Trophoblast cell (in vitro differentiated cells and primary cell): ENCODE results near the gene INHA.

ENCODE experiments used
- DNase-seq, 2 donors: peaks; one replicate each; pipeline ENCODE4 v3.0.0-alpha.2; 2016
- H2AFZ ChIP-seq: 2 replicates; pipeline ENCODE4 v1.6.1; 2013; ENCODE audit warnings: low read length, moderate library complexity, mild to moderate bottlenecking; ENCODE audit not compliant: insufficient read depth, poor library complexity
- H2AK5ac ChIP-seq: 2 replicates; pipeline ENCODE4 v1.6.1; 2013; ENCODE audit warnings: mild to moderate bottlenecking, low read length
- H2BK120ac ChIP-seq: 2 replicates; pipeline ENCODE4 v1.6.1; 2013; ENCODE audit warnings: low read length, mild to moderate bottlenecking, moderate library complexity; ENCODE audit not compliant: insufficient read depth, poor library complexity
- H2BK12ac ChIP-seq: 2 replicates; pipeline ENCODE4 v1.6.1; 2013; ENCODE audit warnings: mild to moderate bottlenecking, low read length, moderate library complexity
- H2BK5ac ChIP-seq: 2 replicates; pipeline ENCODE4 v1.6.1; 2013; ENCODE audit warnings: low read length, low read depth, moderate library complexity, mild to moderate bottlenecking; ENCODE audit not compliant: poor library complexity
- H3K14ac ChIP-seq: 2 replicates; pipeline ENCODE4 v1.6.1; 2013; ENCODE audit warnings: mild to moderate bottlenecking, low read length
- H3K18ac ChIP-seq: 2 replicates; pipeline ENCODE4 v1.6.1; 2013; ENCODE audit warnings: mild to moderate bottlenecking, low read length
- H3K23ac ChIP-seq: 2 replicates; pipeline ENCODE4 v1.6.1; 2013; ENCODE audit warnings: low read length
- H3K27ac ChIP-seq: 2 replicates; pipeline ENCODE4 v1.5.1; 2013; ENCODE audit warnings: low read depth, mild to moderate bottlenecking, inconsistent platforms, low read length, moderate library complexity
- H3K27me3 ChIP-seq: 2 replicates; pipeline ENCODE4 v1.6.1; 2013; ENCODE audit warnings: inconsistent platforms, mild to moderate bottlenecking, low read length, moderate library complexity; ENCODE audit not compliant: insufficient read depth
- H3K36me3 ChIP-seq, 2 experiments: 1 replicate in 1 of 2; 2 replicates in 1 of 2; pipeline ENCODE4 v1.6.1; 2013; ENCODE audit warnings: low read length in 2 of 2, mild to moderate bottlenecking in 2 of 2, moderate library complexity in 1 of 2; ENCODE audit not compliant: insufficient read depth in 2 of 2, control insufficient read depth in 1 of 2
- H3K4ac ChIP-seq: 2 replicates; pipeline ENCODE4 v1.6.1; 2013; ENCODE audit warnings: low read depth, mild to moderate bottlenecking, low read length, moderate library complexity
- H3K4me1 ChIP-seq, 2 experiments: 1 replicate in 1 of 2; 2 replicates in 1 of 2; pipeline ENCODE4 v1.6.1; 2013; ENCODE audit warnings: low read length in 2 of 2, mild to moderate bottlenecking in 2 of 2, moderate library complexity in 1 of 2; ENCODE audit not compliant: insufficient read depth in 2 of 2, control insufficient read depth in 1 of 2
- H3K4me2 ChIP-seq: 2 replicates; pipeline ENCODE4 v1.6.1; 2013; ENCODE audit warnings: inconsistent platforms, mild to moderate bottlenecking, low read length, moderate library complexity
- H3K4me3 ChIP-seq: 2 replicates; pipeline ENCODE4 v1.5.1; 2013; ENCODE audit warnings: mild to moderate bottlenecking, low read depth, low read length, inconsistent platforms
- H3K79me1 ChIP-seq: one replicate; pipeline ENCODE4 v1.6.1; 2013; ENCODE audit warnings: low read length
- H3K79me2 ChIP-seq: 2 replicates; pipeline ENCODE4 v1.6.1; 2013; ENCODE audit warnings: low read length, mild to moderate bottlenecking; ENCODE audit not compliant: control insufficient read depth, insufficient read depth, poor library complexity
- H3K9ac ChIP-seq: 2 replicates; pipeline ENCODE4 v1.6.1; 2013; ENCODE audit warnings: mild to moderate bottlenecking, low read length
- H3K9me3 ChIP-seq: 2 replicates; pipeline ENCODE4 v1.6.1; 2013; ENCODE audit warnings: low read depth, mild to moderate bottlenecking, control low read depth, inconsistent platforms, low read length; ENCODE audit not compliant: insufficient read depth
- H4K12ac ChIP-seq: 2 replicates; pipeline ENCODE4 v1.6.1; 2013; ENCODE audit warnings: low read depth, mild to moderate bottlenecking, low read length, moderate library complexity
- H4K8ac ChIP-seq: 2 replicates; pipeline ENCODE4 v1.6.1; 2013; ENCODE audit warnings: low read depth, mild to moderate bottlenecking, low read length, moderate library complexity
- H4K91ac ChIP-seq: one replicate; pipeline ENCODE4 v1.6.1; 2013; ENCODE audit warnings: low read depth, mild to moderate bottlenecking, low read length, moderate library complexity
- WGBS: extraction: QIAGEN DNeasy Blood & Tissue Kit; methylation state at CpG from one replicate; pipeline ENCODE4 v1.1.7; 2013; ENCODE audit warnings: missing lambda C conversion rate; ENCODE audit not compliant: insufficient read length, insufficient coverage; ENCODE audit errors: extremely low coverage; 5-methylcytosine and 5-hydroxymethylcytosine counted together

Gene INHA

DNA sequence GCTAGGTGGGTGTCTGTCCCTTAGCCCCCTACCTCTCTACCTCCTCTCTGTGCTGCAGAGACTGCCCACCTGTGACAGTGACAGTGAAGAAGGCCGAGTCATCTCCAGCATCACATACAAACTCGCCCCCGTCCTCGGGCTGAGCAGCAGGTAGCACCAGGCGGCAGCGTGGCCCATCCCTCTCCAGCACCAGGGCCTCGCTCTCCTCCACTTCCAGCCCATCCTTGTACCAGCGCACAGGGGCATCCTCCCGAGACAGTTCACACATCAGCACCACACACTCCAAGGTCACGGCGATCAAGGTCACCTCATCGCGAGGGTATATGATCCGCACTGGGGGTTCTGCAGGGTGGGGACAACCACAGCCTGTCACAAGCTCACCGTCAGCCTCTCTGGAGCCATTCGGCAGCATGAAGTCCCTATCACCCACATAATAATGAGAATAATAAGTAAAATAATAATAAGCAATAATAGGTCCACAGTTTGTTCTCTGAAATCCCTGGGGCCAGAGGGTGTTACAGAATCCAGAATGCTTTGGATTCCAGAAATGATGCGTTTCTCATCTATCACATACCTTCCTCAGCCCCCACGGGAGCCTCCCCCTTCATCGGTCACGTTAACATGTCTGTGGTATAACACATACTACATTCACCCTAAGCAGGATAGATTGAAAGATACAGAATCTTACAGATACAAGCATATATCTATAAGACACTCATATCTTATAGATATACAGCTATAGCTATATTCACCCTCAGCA lies 12.8 kb upstream of the INHA start:
- H3K27me3 ChIP-seq: no peaks in the 10 kb centered on the region
- no peaks in the 10 kb centered on the region for H3K9me3 ChIP-seq
- H3K36me3 ChIP-seq: peaks cover 65 to 71% of the 10 kb centered on the region in 2 experiments
- no peaks in the 10 kb centered on the region for H3K79me2 ChIP-seq
- WGBS: no CpG with 5 or more reads among the region's 20 CpGs
- H2BK120ac ChIP-seq: no peak overlapping the region
- no peak overlapping the region for H3K4me2 ChIP-seq
- H2AK5ac ChIP-seq: no peak overlapping the region
- H4K8ac ChIP-seq: no peak overlapping the region
- H3K79me1 ChIP-seq: peaks cover 11% of the 10 kb centered on the region
- H3K23ac ChIP-seq: no peak overlapping the region
- H3K27ac ChIP-seq: no peak overlapping the region
- H2AFZ ChIP-seq: no peak overlapping the region
- H3K4me1 ChIP-seq: peaks cover 22% of the 10 kb centered on the region in 2 experiments
- peak in 1 of 2 donors; percentile 48 for DNase-seq
- H2BK12ac ChIP-seq: no peak overlapping the region
- H3K4me3 ChIP-seq: no peak overlapping the region
- H2BK5ac ChIP-seq: no peak overlapping the region
- no peak overlapping the region for H3K18ac ChIP-seq
- H3K4ac ChIP-seq: no peak overlapping the region
- no peak overlapping the region for H4K12ac ChIP-seq
- no peak overlapping the region for H4K91ac ChIP-seq
- no peak overlapping the region for H3K14ac ChIP-seq
- H3K9ac ChIP-seq: no peak overlapping the region

DNA sequence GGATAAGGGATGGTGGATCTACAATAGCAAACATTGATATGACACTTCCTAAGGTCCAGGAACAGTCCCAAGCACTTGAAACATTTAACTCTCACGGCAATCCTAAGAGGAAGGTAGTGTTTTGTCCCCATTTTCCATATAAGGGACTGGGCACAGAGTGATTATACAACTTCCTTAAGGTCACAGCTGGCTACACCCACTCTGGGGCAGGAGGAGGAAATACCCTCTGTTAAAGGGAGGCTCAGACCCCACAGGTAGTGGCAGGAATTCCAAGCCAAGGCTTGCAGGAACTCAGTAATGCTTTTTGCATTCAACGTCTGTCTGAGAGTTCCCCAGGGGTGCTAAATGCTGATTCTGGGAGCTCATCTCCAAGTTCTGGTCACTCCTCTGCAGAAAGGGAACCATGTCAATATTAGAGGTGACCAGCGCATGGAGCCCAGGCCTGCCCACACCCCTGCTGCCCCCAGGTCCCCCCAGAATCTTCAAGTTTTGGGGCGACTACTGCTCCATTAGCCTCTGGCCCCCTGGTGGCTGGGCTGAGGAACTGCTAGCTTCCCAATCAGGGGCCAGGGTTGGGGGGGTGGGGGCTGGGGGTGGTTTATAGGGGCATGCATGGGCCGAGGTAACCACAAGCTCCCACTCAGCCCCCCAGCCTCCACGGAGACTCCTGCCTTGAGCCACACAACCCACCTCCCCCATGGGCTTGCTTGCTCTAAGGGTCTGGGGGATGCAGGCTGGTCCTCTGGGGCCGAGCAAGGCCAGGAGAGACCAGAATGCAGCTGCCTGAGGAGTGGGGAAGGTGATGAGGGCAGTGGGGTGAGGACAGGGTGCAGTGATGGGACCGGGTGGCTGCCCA lies 11.8 kb upstream of the INHA start:
- H3K23ac ChIP-seq: no peak overlapping the region
- H2AFZ ChIP-seq: no peak overlapping the region
- H3K9ac ChIP-seq: no peak overlapping the region

DNA sequence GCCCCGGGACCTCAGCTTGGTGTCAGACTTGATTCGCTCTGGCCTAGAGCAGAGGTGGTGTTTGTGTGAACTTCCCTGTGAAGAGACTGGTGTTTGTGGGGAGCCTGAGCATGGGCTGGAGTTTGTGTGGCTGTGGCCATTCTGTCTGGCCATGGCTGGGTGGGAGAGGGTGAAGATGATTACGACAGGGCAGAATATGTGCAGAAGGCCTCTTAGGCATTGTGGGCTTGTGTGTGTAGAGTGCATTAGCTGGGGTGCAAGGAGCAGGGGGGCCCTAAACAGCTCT lies 11.3 kb upstream of the INHA start:
- DNase-seq: no peak
- peak overlapping the region; percentile 16 for H4K91ac ChIP-seq
- H3K4ac ChIP-seq: no peak overlapping the region
- H2AK5ac ChIP-seq: peak overlapping the region; percentile 16
- H3K27me3 ChIP-seq: no peaks in the 10 kb centered on the region
- H3K23ac ChIP-seq: no peak overlapping the region
- H3K27ac ChIP-seq: peak overlapping the region; percentile 67
- H3K9ac ChIP-seq: no peak overlapping the region
- peaks cover 11% of the 10 kb centered on the region for H3K79me1 ChIP-seq
- peaks cover under 1% of the 10 kb centered on the region for H3K9me3 ChIP-seq
- H3K14ac ChIP-seq: peak overlapping the region; percentile 13
- peak overlapping the region; percentile 8 for H2BK5ac ChIP-seq
- H2BK120ac ChIP-seq: peak overlapping the region; percentile 12
- H3K4me3 ChIP-seq: peak overlapping the region; percentile 1
- no peaks in the 10 kb centered on the region for H3K79me2 ChIP-seq
- H2AFZ ChIP-seq: no peak overlapping the region
- no CpG with 5 or more reads among the region's 3 CpGs for WGBS
- H4K8ac ChIP-seq: peak overlapping the region; percentile 3
- H3K4me1 ChIP-seq: peaks cover 22% of the 10 kb centered on the region in 2 experiments
- no peak overlapping the region for H4K12ac ChIP-seq
- H2BK12ac ChIP-seq: peak overlapping the region; percentile 43
- peaks cover 74 to 76% of the 10 kb centered on the region in 2 experiments for H3K36me3 ChIP-seq
- peak overlapping the region; percentile 40 for H3K18ac ChIP-seq
- no peak overlapping the region for H3K4me2 ChIP-seq

More for the DNA sequence above, 11.8 kb upstream of the INHA start:
- no peak for DNase-seq
- H3K18ac ChIP-seq: no peak overlapping the region
- no peak overlapping the region for H2AK5ac ChIP-seq
- H4K91ac ChIP-seq: peak overlapping the region; percentile 1
- no peak overlapping the region for H4K12ac ChIP-seq
- H3K36me3 ChIP-seq: peaks cover 70 to 75% of the 10 kb centered on the region in 2 experiments
- no peaks in the 10 kb centered on the region for H3K79me2 ChIP-seq
- H3K4ac ChIP-seq: no peak overlapping the region
- no peak overlapping the region for H2BK120ac ChIP-seq
- no peak overlapping the region for H3K14ac ChIP-seq
- no peak overlapping the region for H2BK5ac ChIP-seq
- H2BK12ac ChIP-seq: no peak overlapping the region
- H3K9me3 ChIP-seq: no peaks in the 10 kb centered on the region
- H3K4me2 ChIP-seq: no peak overlapping the region
- no peak overlapping the region for H3K4me3 ChIP-seq
- H3K27me3 ChIP-seq: no peaks in the 10 kb centered on the region
- H3K27ac ChIP-seq: no peak overlapping the region
- WGBS: no CpG with 5 or more reads among the region's 8 CpGs
- H3K79me1 ChIP-seq: peaks cover 11% of the 10 kb centered on the region
- H3K4me1 ChIP-seq: peaks cover 22% of the 10 kb centered on the region in 2 experiments
- no peak overlapping the region for H4K8ac ChIP-seq

DNA sequence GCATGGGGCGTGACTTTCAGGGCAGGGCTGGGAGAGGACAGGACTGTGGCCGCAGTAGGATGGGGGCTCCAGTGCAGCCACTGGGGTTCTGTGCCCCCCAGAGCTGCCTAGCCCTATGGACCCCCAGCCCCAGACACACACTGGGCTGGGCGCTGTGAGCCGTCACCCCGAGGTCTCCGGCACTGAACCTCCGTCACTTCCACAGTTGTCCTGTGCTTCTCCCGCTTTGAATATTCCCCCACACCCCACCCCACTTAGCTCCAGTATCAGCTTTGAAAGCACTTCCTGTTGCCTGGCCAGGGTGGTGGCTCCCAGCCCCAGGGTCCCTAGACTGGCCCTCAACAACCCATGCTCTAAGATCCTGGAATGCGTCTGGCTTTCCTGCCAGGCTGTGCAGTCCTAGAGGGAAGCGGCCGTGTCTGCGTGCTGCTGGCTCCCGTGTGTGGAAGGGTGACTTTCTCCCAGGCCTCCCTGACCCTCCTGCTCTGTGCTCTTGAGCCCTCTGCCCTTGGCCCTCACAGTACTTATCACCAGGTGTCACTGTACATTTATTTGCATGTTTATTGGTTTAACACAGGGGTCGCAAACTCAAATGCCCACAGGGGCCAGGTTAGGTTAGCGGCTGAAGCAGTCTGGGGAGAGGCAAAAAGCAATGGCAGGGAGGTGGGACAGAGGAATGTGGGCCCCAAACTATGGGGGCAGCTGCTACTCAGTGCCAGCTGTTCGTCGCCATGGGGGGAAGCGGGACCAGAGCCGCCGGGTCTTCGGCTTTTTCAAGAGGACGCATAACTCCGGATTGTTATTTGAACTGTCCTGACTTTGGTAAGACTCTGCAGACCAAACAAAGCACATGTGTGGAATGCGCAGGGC lies 10.7 kb upstream of the INHA start:
- Histone ChIP-seq H4K8ac (peak overlapping the region; percentile 3), H2AFZ (no peak overlapping the region), H3K23ac (no peak overlapping the region), H4K12ac (no peak overlapping the region), H3K14ac (peak overlapping the region; percentile 13), H3K79me2 (no peaks in the 10 kb centered on the region), H2BK120ac (peak overlapping the region; percentile 12), H3K9ac (no peak overlapping the region), H3K27me3 (no peaks in the 10 kb centered on the region), H3K4ac (no peak overlapping the region), H3K4me2 (no peak overlapping the region), H2AK5ac (peak overlapping the region; percentile 16), H3K36me3 (peaks cover 71 to 76% of the 10 kb centered on the region in 2 experiments), H2BK12ac (peak overlapping the region; percentile 43), H4K91ac (peak overlapping the region; percentile 16), H3K4me3 (peak overlapping the region; percentile 1), H3K4me1 (peaks cover 22% of the 10 kb centered on the region in 2 experiments), H2BK5ac (peak overlapping the region; percentile 8), H3K18ac (peak overlapping the region; percentile 40), H3K9me3 (peaks cover 1% of the 10 kb centered on the region), H3K27ac (peak overlapping the region; percentile 67), H3K79me1 (peaks cover 11% of the 10 kb centered on the region)
- no peak for DNase-seq
- no CpG with 5 or more reads among the region's 24 CpGs for WGBS
